Measurements from ENCODE around the gene MTCP1. TPM values are rescaled to one million over a fixed set of nuclear protein-coding genes. Genes with fewer than 3 reads are reported as not detected.

The MTCP1 gene
- total and polyA plus RNA-seq, 2 donors (not counting 3 experiments of a cell fraction or from before 2014, with no cell fraction given), result 1.8 to 15.8 TPM

DNA sequence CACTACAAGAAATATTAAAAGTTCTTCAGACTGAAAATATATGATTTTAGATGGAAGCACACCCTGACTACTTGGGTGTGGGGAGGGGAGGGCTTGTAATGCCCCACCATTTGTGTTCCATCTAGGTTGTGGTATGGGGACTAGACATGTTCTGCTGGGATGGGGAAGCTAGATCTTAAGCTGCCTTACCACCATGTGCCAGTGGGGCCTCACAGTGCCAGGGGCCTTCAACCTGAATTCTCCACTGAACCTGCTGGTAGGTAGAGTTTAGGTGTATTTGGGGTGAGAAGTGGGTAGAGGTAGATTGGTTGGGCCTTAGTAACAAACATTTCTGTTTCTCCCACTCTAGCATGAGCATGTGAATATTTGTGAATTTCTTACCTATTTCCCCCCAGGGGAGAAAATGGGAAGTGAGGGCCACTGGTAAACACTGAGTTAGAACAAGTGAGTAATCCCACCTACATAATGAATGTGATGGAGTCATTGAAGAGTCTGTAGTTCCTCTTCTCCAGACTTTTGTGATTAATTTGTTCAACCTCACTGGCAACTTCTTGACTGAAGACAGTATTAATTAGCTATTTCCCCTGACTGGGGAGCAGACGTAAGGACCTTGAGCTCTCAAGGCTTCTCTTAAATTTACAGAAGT, 44.4 kb upstream of the MTCP1 start:
- intact Hi-C loops (cut with micrococcal nuclease), result no loop called here
- H3K4me2 ChIP-seq (ENCODE audit: insufficient read depth, low read length), result no peak overlapping the region
- DNase-seq (ENCODE audit: low read depth, low spot score) (no peak), FAIRE-seq (no peak)
- H3K79me2 ChIP-seq (ENCODE audit: control insufficient read depth, insufficient read depth, low read length), result no peaks in the 10 kb centered on the region
- H3K4me3 ChIP-seq (replicated peaks in 1 of 3; ENCODE audit: insufficient read depth in 1 of 3, low read depth in 1 of 3, low read length in 3 of 3), result no peak overlapping the region
- H3K4me1 ChIP-seq (ENCODE audit: control insufficient read depth, extremely low read depth, insufficient read depth, low read length), result no peaks in the 10 kb centered on the region
- H2AFZ ChIP-seq (ENCODE audit: low read depth, low read length), result no peak overlapping the region
- no peak overlapping the region for H3K27ac ChIP-seq (ENCODE audit: insufficient read depth, low read depth, low read length)
- H3K36me3 ChIP-seq (ENCODE audit: control insufficient read depth in 2 of 2, extremely low read depth in 1 of 2, insufficient read depth in 2 of 2, low read length in 2 of 2), result peaks cover 0 to 2% of the 10 kb centered on the region in 2 experiments
- no TSS peak for BruUV-seq (replicated peaks)
- no peaks in the 10 kb centered on the region for H3K9me3 ChIP-seq (replicated peaks; ENCODE audit: control insufficient read depth, insufficient read depth, low read length)
- H3K9me1 ChIP-seq (replicated peaks; ENCODE audit: control insufficient read depth, extremely low read depth, insufficient read depth, low read length), result no peaks in the 10 kb centered on the region
- CTCF ChIA-PET, result no interaction called here
- H3K27me3 ChIP-seq (ENCODE audit: control insufficient read depth in 2 of 2, insufficient read depth in 2 of 2, low read length in 2 of 2), result no peaks in the 10 kb centered on the region
- no peak overlapping the region for H3K9ac ChIP-seq (replicated peaks; ENCODE audit: extremely low read depth, insufficient read depth, low read length)
- H4K20me1 ChIP-seq (replicated peaks; ENCODE audit: control insufficient read depth, extremely low read depth, insufficient read depth, low read length), result no peaks in the 10 kb centered on the region
- POLR2A ChIA-PET, result no interaction called here
- TF ChIP-seq JUN (IDR thresholded peaks at IDR 0.05; ENCODE audit: borderline replicate concordance, insufficient read depth, insufficient read length, low read depth) (no peak), POLR2AphosphoS5 (IDR thresholded peaks at IDR 0.05; ENCODE audit: insufficient read depth, low read depth, low read length) (no peak)
- dilution Hi-C loops (cut with MboI; ENCODE audit: extremely low pct_ligation_motif_present, low sequenced_read_pairs), result no loop called here

DNA sequence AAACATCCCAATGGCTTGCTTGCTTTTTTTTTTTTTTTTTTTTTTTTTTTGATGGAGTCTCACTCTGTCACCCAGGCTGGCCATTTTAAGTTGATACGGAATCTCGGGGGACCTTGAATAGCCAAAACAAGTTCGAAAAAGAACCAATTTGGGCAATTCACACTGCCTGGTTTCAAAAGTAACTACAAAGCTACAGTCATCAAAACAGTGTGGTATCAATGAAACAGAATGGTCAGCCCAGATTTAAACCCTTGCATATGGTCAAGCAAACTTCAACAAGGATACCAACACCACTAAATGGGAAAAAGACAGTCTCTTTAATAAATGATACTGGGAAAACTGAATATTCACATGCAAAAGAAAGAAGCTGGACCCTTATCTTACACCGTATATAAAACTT, 42.2 kb upstream of the MTCP1 start:
- ChIA-PET CTCF (interaction anchor here (0.6 kb wide), 1 partner anchor 82 kb away, joined by 6 read pairs; no protein-coding TSS in a partner anchor), POLR2A (no interaction called here)
- Histone ChIP-seq H3K9ac (replicated peaks; ENCODE audit: extremely low read depth, insufficient read depth, low read length) (no peak overlapping the region), H3K27ac (ENCODE audit: insufficient read depth, low read depth, low read length) (no peak overlapping the region), H3K27me3 (ENCODE audit: control insufficient read depth in 2 of 2, insufficient read depth in 2 of 2, low read length in 2 of 2) (no peaks in the 10 kb centered on the region), H3K4me1 (ENCODE audit: control insufficient read depth, extremely low read depth, insufficient read depth, low read length) (no peaks in the 10 kb centered on the region), H2AFZ (ENCODE audit: low read depth, low read length) (no peak overlapping the region), H3K4me2 (ENCODE audit: insufficient read depth, low read length) (no peak overlapping the region), H3K4me3 (replicated peaks in 1 of 3; ENCODE audit: insufficient read depth in 1 of 3, low read depth in 1 of 3, low read length in 3 of 3) (no peak overlapping the region), H3K79me2 (ENCODE audit: control insufficient read depth, insufficient read depth, low read length) (no peaks in the 10 kb centered on the region), H3K9me1 (replicated peaks; ENCODE audit: control insufficient read depth, extremely low read depth, insufficient read depth, low read length) (no peaks in the 10 kb centered on the region), H3K9me3 (replicated peaks; ENCODE audit: control insufficient read depth, insufficient read depth, low read length) (no peaks in the 10 kb centered on the region), H3K36me3 (ENCODE audit: control insufficient read depth in 2 of 2, extremely low read depth in 1 of 2, insufficient read depth in 2 of 2, low read length in 2 of 2) (no peaks in the 10 kb centered on the region), H4K20me1 (replicated peaks; ENCODE audit: control insufficient read depth, extremely low read depth, insufficient read depth, low read length) (no peaks in the 10 kb centered on the region)
- intact Hi-C loops (cut with micrococcal nuclease), result no loop called here
- TF ChIP-seq, protein P1, sequence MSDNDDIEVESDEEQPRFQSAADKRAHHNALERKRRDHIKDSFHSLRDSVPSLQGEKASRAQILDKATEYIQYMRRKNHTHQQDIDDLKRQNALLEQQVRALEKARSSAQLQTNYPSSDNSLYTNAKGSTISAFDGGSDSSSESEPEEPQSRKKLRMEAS (IDR thresholded peaks at IDR 0.05; ENCODE audit: insufficient read depth, insufficient read length), result no peak
- TF ChIP-seq, protein P2, sequence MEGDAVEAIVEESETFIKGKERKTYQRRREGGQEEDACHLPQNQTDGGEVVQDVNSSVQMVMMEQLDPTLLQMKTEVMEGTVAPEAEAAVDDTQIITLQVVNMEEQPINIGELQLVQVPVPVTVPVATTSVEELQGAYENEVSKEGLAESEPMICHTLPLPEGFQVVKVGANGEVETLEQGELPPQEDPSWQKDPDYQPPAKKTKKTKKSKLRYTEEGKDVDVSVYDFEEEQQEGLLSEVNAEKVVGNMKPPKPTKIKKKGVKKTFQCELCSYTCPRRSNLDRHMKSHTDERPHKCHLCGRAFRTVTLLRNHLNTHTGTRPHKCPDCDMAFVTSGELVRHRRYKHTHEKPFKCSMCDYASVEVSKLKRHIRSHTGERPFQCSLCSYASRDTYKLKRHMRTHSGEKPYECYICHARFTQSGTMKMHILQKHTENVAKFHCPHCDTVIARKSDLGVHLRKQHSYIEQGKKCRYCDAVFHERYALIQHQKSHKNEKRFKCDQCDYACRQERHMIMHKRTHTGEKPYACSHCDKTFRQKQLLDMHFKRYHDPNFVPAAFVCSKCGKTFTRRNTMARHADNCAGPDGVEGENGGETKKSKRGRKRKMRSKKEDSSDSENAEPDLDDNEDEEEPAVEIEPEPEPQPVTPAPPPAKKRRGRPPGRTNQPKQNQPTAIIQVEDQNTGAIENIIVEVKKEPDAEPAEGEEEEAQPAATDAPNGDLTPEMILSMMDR (IDR thresholded peaks at IDR 0.05; ENCODE audit: extremely low read depth in 1 of 2, insufficient read depth in 1 of 2, low read depth in 1 of 2, low read length in 2 of 2), result no peak
- TF ChIP-seq JUN (IDR thresholded peaks at IDR 0.05; ENCODE audit: borderline replicate concordance, insufficient read depth, insufficient read length, low read depth), result no peak
- TF ChIP-seq EZH2 (IDR thresholded peaks at IDR 0.05; ENCODE audit: borderline replicate concordance, low read depth, low read length, severe bottlenecking), result no peak
- TF ChIP-seq FOS (IDR thresholded peaks at IDR 0.05; ENCODE audit: borderline replicate concordance, insufficient read depth, low read length), result no peak
- TF ChIP-seq POLR2A (IDR thresholded peaks at IDR 0.05; ENCODE audit: low read depth, low read length), result no peak
- no peak for TF ChIP-seq MYC (IDR thresholded peaks at IDR 0.05; ENCODE audit: low read depth, low read length)
- TF ChIP-seq GATA2 (IDR thresholded peaks at IDR 0.05; ENCODE audit: insufficient read depth, insufficient read length, low read depth, low read length), result no peak
- no peak for TF ChIP-seq POLR2AphosphoS5 (IDR thresholded peaks at IDR 0.05; ENCODE audit: insufficient read depth, low read depth, low read length)
- dilution Hi-C loops (cut with MboI; ENCODE audit: extremely low pct_ligation_motif_present, low sequenced_read_pairs), result no loop called here
- BruUV-seq (replicated peaks), result no TSS peak
- DNase-seq (ENCODE audit: low read depth, low spot score) (no peak), FAIRE-seq (no peak)

All from endothelial cell of umbilical vein (primary cell).